ENCODE results near the gene IFNL2. TPM values are rescaled to one million over a fixed set of nuclear protein-coding genes. Genes with fewer than 3 reads are reported as not detected.
"Not testable (repeated sequence)": the region's sequence is repeated elsewhere in the genome, so short reads cannot be mapped to it uniquely, and the experiment has no call there.

Gene IFNL2
- not detected for total RNA-seq

DNA sequence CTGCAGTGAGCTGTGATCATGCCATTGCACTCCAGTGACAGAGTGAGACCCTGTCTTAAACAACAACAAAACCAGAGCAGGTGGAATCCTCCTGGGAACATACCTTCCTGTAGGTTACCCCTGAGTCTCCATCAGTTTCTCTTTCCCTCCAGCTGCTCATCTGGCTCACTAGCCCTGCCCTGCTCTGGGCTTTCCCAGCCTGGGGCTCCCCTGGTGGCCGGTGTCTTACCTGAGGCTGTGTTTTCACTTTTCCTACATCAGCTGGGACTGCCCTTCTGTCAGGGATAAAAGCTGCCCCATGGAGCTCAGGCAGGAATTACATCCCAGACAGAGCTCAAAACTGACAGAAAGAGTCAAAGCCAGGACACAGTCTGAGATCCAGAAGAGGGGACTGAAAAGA, at the start of gene IFNL2:
TSS of gene IFNL2 (plus strand) at position 312 of the 400 bp plus-strand sequence. CDS start 173 bp downstream, outside the sequence.
- H3K36me3 ChIP-seq; H3K4me1 ChIP-seq; H3K4me3 ChIP-seq; H3K9me3 ChIP-seq; ATAC-seq; intact Hi-C loops (cut with DNase I; ENCODE audit: low total_unique reads); DNase-seq; in situ Hi-C loops (cut with MboI; ENCODE audit: low sequenced_read_pairs in 4 of 4); H3K27ac ChIP-seq: not testable (repeated sequence)
- H3K27me3 ChIP-seq: peaks cover 25 to 30% (median 26%) of the 10 kb centered on the region in 3 donors

DNA sequence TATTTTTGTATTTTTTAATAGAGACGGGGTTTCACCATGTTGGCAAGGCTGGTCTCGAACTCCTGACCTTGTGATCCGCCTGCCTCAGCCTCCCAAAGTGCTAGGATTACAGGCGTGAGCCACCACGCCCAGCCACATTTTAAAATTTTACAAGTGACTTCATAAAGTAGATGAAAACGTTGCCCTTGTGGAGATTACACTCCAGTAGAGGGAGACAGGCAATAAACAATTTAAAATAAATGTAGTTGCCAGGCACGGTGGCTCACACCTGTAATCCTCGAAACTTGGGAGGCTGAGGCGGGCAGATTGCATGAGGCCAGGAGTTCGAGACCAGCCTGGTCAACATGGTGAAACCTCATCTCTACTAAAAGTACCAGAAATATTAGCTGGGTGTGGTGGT, 49.1 kb upstream of the IFNL2 start:
- H3K9me3 ChIP-seq; H3K36me3 ChIP-seq; DNase-seq; intact Hi-C loops (cut with DNase I; ENCODE audit: low total_unique reads); H3K27ac ChIP-seq; in situ Hi-C loops (cut with MboI; ENCODE audit: low sequenced_read_pairs in 4 of 4); H3K4me1 ChIP-seq; ATAC-seq; H3K4me3 ChIP-seq: not testable (repeated sequence)
- peaks cover 0 to 15% (median 9%) of the 10 kb centered on the region in 3 donors for H3K27me3 ChIP-seq

DNA sequence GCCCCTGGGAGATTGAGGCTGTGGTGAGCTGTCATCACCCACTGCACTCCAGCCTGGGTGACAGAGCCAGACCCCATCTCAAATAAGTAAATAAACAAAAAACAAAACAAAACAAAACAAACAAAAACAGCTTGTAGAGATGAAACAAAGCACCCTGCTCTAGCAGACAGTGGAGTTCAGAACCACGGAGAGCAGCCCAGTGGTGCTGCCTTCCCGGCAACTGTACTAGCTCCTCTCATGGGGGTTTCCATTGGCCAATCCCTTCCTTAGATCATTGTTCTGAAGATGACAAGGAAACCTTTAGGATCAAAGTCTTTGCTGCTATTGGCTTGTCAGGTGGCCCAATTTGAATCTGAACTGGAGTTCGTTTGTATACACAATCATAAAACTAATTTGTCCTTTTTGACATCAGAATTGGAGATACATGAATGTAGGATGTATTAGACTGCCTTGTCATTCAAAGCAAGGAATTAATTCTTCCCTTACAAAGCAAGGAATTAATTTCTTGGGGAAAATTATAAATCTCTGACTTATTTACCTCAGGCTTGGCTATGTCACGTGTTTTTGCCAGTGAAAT, 44.4 kb upstream of the IFNL2 start:
- in situ Hi-C loops (cut with MboI; ENCODE audit: low sequenced_read_pairs in 4 of 4) (no loop called here), intact Hi-C loops (cut with DNase I; ENCODE audit: low total_unique reads) (no loop called here)
- no peaks in the 10 kb centered on the region for H3K4me1 ChIP-seq
- H3K9me3 ChIP-seq: no peaks in the 10 kb centered on the region
- ATAC-seq: no peak
- TF ChIP-seq, protein P1, sequence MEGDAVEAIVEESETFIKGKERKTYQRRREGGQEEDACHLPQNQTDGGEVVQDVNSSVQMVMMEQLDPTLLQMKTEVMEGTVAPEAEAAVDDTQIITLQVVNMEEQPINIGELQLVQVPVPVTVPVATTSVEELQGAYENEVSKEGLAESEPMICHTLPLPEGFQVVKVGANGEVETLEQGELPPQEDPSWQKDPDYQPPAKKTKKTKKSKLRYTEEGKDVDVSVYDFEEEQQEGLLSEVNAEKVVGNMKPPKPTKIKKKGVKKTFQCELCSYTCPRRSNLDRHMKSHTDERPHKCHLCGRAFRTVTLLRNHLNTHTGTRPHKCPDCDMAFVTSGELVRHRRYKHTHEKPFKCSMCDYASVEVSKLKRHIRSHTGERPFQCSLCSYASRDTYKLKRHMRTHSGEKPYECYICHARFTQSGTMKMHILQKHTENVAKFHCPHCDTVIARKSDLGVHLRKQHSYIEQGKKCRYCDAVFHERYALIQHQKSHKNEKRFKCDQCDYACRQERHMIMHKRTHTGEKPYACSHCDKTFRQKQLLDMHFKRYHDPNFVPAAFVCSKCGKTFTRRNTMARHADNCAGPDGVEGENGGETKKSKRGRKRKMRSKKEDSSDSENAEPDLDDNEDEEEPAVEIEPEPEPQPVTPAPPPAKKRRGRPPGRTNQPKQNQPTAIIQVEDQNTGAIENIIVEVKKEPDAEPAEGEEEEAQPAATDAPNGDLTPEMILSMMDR (IDR thresholded peaks at IDR 0.05 in 4 of 5, conservative IDR thresholded peaks at IDR 0.05 in 1 of 5): no peak
- TF ChIP-seq POLR2A (IDR thresholded peaks at IDR 0.05): no peak
- no peaks in the 10 kb centered on the region for H3K36me3 ChIP-seq
- no peak for DNase-seq
- H3K27me3 ChIP-seq: peaks cover 0 to 9% (median 3%) of the 10 kb centered on the region in 3 donors
- no peak overlapping the region for H3K4me3 ChIP-seq
- H3K27ac ChIP-seq: no peak overlapping the region

DNA sequence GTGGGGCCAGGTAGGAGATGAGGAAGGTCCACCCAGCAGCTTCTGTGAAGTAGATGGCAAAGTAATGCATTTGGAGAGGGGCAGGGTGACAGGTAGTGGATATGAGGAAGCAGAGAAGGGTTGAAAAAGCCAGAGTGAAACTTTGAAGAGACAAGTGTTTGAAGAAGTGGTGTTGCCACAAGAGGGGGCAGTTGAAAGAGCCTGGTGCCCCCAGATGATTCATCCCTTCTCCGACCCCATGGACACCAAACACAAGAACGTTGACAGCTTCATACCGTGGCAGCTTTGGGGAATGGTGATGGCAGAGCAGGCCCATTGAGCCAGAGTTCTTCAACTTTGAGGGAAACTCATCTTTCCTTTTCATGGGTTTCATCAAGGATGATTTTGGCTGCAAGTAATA, 43.3 kb upstream of the IFNL2 start:
- Histone ChIP-seq H3K4me3 (no peak overlapping the region), H3K9me3 (no peaks in the 10 kb centered on the region), H3K36me3 (no peaks in the 10 kb centered on the region), H3K4me1 (no peaks in the 10 kb centered on the region), H3K27me3 (peaks cover 0 to 9% (median 3%) of the 10 kb centered on the region in 3 donors), H3K27ac (no peak overlapping the region)
- DNase-seq (no peak), ATAC-seq (no peak)
- in situ Hi-C loops (cut with MboI; ENCODE audit: low sequenced_read_pairs in 4 of 4): no loop called here
- no peak for TF ChIP-seq POLR2A (IDR thresholded peaks at IDR 0.05)
- TF ChIP-seq, protein P1 (IDR thresholded peaks at IDR 0.05 in 4 of 5, conservative IDR thresholded peaks at IDR 0.05 in 1 of 5): no peak
- intact Hi-C loops (cut with DNase I; ENCODE audit: low total_unique reads): no loop called here

DNA sequence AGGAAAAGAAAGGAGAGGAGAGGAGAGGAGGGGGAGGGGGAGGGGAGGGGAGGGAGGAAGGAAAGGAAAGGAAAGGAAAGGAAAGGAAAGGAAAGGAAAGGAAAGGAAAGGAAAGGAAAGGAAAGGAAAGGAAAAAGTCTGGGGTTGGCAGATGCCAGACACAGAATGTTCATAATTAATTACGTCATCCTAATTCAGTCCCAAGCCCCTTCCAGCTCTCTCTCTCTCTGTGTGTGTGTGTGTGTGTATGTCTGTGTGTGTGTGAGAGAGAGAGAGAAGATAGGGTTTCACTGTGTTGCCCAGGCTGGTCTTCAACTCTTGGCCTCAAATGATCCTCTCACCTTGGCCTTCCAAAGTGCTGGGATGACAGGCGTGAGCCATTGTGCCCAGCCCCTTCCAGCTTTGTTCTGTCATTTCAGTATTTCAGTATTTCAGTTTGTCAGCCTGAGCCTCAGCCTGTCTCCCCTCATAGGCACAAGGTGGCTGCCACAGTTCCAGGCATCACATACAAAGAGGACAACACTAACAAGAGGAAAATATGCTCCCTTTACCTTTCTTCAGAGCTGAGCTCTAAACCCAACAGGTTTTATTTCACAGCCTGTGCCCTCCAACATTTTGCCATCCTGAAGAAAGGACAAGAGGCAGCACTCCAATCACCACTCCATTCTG, 38.0 kb upstream of the IFNL2 start:
- no peaks in the 10 kb centered on the region for H3K9me3 ChIP-seq
- TF ChIP-seq, protein P1 (IDR thresholded peaks at IDR 0.05 in 4 of 5, conservative IDR thresholded peaks at IDR 0.05 in 1 of 5): no peak
- TF ChIP-seq POLR2A (IDR thresholded peaks at IDR 0.05): no peak
- no peaks in the 10 kb centered on the region for H3K4me1 ChIP-seq
- in situ Hi-C loops (cut with MboI; ENCODE audit: low sequenced_read_pairs in 4 of 4): no loop called here
- H3K27ac ChIP-seq: no peak overlapping the region
- no peaks in the 10 kb centered on the region for H3K36me3 ChIP-seq
- DNase-seq (no peak), ATAC-seq (no peak)
- intact Hi-C loops (cut with DNase I; ENCODE audit: low total_unique reads): no loop called here
- no peak overlapping the region for H3K4me3 ChIP-seq
- H3K27me3 ChIP-seq: peaks cover 0 to 8% (median 0%) of the 10 kb centered on the region in 3 donors
